Measurements from ENCODE around the gene KLF8.

The KLF8 gene

DNA sequence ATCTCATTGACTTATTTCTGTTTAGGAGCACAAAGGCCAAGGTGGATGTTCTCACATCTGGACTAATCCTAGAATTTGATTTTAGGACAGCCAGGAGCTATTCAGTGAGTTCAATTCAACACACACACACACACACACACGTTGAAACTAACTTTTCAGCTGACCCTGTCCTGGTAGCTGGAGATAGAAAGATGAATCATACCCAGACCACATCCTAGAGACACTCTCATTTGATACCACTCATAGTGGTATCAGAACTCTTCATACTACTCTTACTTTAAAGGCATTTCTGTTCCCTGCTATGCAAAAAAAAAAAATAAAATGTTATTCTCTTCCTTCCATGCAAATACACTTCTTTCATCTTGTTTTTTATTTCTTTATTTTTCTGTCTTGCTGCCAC lies 36.7 kb downstream of the KLF8 start (continued):
- TF ChIP-seq ZNF19 (tag by site-specific recombination; IDR thresholded peaks at IDR 0.05; ENCODE audit: low read depth) (no peak), GLIS2 (tag by site-specific recombination; IDR thresholded peaks at IDR 0.05) (no peak), KLF10 (tag by site-specific recombination; IDR thresholded peaks at IDR 0.05) (no peak), YY2 (tag by site-specific recombination; IDR thresholded peaks at IDR 0.05) (no peak), ZNF529 (tag by site-specific recombination; IDR thresholded peaks at IDR 0.05; ENCODE audit: insufficient replicate concordance) (no peak), ZNF354C (tag by site-specific recombination; IDR thresholded peaks at IDR 0.05; ENCODE audit: borderline replicate concordance, low read depth) (no peak), ZNF623 (tag by site-specific recombination; IDR thresholded peaks at IDR 0.05) (no peak)
- TF ChIP-seq, protein P1, sequence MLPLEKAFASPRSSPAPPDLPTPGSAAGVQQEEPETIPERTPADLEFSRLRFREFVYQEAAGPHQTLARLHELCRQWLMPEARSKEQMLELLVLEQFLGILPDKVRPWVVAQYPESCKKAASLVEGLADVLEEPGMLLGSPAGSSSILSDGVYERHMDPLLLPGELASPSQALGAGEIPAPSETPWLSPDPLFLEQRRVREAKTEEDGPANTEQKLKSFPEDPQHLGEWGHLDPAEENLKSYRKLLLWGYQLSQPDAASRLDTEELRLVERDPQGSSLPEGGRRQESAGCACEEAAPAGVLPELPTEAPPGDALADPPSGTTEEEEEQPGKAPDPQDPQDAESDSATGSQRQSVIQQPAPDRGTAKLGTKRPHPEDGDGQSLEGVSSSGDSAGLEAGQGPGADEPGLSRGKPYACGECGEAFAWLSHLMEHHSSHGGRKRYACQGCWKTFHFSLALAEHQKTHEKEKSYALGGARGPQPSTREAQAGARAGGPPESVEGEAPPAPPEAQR (tag by site-specific recombination; IDR thresholded peaks at IDR 0.05): no peak
- TF ChIP-seq, protein P2, sequence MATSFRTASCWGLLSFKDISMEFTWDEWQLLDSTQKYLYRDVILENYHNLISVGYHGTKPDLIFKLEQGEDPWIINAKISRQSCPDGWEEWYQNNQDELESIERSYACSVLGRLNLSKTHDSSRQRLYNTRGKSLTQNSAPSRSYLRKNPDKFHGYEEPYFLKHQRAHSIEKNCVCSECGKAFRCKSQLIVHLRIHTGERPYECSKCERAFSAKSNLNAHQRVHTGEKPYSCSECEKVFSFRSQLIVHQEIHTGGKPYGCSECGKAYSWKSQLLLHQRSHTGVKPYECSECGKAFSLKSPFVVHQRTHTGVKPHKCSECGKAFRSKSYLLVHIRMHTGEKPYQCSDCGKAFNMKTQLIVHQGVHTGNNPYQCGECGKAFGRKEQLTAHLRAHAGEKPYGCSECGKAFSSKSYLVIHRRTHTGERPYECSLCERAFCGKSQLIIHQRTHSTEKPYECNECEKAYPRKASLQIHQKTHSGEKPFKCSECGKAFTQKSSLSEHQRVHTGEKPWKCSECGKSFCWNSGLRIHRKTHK (tag by site-specific recombination; IDR thresholded peaks at IDR 0.05): no peak
- TF ChIP-seq, protein P3, sequence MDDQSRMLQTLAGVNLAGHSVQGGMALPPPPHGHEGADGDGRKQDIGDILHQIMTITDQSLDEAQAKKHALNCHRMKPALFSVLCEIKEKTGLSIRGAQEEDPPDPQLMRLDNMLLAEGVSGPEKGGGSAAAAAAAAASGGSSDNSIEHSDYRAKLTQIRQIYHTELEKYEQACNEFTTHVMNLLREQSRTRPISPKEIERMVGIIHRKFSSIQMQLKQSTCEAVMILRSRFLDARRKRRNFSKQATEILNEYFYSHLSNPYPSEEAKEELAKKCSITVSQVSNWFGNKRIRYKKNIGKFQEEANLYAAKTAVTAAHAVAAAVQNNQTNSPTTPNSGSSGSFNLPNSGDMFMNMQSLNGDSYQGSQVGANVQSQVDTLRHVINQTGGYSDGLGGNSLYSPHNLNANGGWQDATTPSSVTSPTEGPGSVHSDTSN (CRISPR knock-in tag; IDR thresholded peaks at IDR 0.05): no peak

DNA sequence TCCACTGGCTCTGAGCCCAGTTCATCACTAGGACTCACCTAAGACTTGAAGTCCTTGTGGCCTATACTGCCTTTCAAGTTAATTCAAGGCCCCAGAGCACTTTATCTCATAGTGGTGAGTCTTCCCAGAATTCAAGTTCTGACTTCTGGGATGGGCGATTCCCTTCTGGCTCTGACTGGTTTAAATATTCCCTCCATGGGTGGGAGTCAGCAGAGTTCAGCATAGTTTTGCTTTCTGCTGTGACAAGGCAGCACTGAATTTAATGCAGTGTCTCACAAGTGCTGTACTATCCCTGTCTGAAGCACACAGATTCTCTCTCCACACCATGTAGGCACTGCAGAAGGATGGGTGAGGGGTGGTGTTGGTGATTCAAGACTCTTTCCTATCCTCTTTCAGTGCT lies 46.5 kb downstream of the KLF8 start:
- Histone ChIP-seq H3K9me3 (ENCODE audit: control insufficient read depth, insufficient read depth, low read depth, low read length) (no peaks in the 10 kb centered on the region), H3K27ac (ENCODE audit: extremely low read depth, low read depth, low read length) (no peak overlapping the region), H3K4me3 (ENCODE audit: low read depth, low read length) (no peak overlapping the region), H3K4me1 (ENCODE audit: control insufficient read depth, insufficient read depth, low read length) (no peaks in the 10 kb centered on the region), H3K36me3 (ENCODE audit: control insufficient read depth in 2 of 2, insufficient read depth in 1 of 2, low read length in 2 of 2) (no peaks in the 10 kb centered on the region)
- CTCF ChIA-PET: no interaction called here
- TF ChIP-seq ZNF670 (tag by site-specific recombination; IDR thresholded peaks at IDR 0.05; ENCODE audit: low read depth): no peak
- no peak for TF ChIP-seq ZNF549 (tag by site-specific recombination; IDR thresholded peaks at IDR 0.05)
- TF ChIP-seq ZNF571 (tag by site-specific recombination; IDR thresholded peaks at IDR 0.05): no peak
- TF ChIP-seq ZBTB1 (tag by site-specific recombination; IDR thresholded peaks at IDR 0.05): no peak
- no peak for TF ChIP-seq ZNF701 (tag by site-specific recombination; IDR thresholded peaks at IDR 0.05)
- no peak for TF ChIP-seq ZNF837 (tag by site-specific recombination; IDR thresholded peaks at IDR 0.05)
- no peak for TF ChIP-seq KLF1 (tag by site-specific recombination; IDR thresholded peaks at IDR 0.05)
- no peak for TF ChIP-seq ZSCAN23 (tag by site-specific recombination; IDR thresholded peaks at IDR 0.05)
- TF ChIP-seq ZNF10 (tag by site-specific recombination; IDR thresholded peaks at IDR 0.05): no peak
- no peak for TF ChIP-seq EGR2 (tag by site-specific recombination; IDR thresholded peaks at IDR 0.05; ENCODE audit: low read depth)
- POLR2A ChIA-PET: no interaction called here

DNA sequence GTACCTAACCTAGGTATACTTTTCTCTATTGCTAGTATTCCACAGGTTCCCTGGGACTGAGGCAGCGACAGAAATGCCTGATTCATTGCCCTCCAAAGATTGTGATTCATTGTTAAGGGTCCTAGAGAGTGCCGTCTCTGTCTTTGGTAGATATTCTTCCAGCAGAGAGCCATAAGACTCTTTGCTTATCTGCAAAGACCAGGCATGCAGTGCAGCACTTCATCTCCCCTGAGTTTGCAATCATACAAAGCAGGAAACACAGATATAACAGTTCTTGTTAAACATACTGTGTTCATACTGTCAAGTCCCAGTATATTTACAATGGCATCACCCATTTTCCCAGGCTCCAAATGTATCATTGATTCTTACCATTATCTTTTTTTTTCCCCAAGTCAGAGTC lies 47.7 kb downstream of the KLF8 start:
- POLR2A ChIA-PET: no interaction called here
- TF ChIP-seq, protein P4, sequence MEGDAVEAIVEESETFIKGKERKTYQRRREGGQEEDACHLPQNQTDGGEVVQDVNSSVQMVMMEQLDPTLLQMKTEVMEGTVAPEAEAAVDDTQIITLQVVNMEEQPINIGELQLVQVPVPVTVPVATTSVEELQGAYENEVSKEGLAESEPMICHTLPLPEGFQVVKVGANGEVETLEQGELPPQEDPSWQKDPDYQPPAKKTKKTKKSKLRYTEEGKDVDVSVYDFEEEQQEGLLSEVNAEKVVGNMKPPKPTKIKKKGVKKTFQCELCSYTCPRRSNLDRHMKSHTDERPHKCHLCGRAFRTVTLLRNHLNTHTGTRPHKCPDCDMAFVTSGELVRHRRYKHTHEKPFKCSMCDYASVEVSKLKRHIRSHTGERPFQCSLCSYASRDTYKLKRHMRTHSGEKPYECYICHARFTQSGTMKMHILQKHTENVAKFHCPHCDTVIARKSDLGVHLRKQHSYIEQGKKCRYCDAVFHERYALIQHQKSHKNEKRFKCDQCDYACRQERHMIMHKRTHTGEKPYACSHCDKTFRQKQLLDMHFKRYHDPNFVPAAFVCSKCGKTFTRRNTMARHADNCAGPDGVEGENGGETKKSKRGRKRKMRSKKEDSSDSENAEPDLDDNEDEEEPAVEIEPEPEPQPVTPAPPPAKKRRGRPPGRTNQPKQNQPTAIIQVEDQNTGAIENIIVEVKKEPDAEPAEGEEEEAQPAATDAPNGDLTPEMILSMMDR (tag by site-specific recombination; IDR thresholded peaks at IDR 0.05): no peak
- TF ChIP-seq ZNF426 (tag by site-specific recombination; IDR thresholded peaks at IDR 0.05): no peak
- no peak for TF ChIP-seq ZNF133 (tag by site-specific recombination; IDR thresholded peaks at IDR 0.05)
- TF ChIP-seq, protein P5, sequence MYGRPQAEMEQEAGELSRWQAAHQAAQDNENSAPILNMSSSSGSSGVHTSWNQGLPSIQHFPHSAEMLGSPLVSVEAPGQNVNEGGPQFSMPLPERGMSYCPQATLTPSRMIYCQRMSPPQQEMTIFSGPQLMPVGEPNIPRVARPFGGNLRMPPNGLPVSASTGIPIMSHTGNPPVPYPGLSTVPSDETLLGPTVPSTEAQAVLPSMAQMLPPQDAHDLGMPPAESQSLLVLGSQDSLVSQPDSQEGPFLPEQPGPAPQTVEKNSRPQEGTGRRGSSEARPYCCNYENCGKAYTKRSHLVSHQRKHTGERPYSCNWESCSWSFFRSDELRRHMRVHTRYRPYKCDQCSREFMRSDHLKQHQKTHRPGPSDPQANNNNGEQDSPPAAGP (tag by site-specific recombination; IDR thresholded peaks at IDR 0.05): no peak
- no peak for TF ChIP-seq KLF8 (tag by site-specific recombination; IDR thresholded peaks at IDR 0.05)
- TF ChIP-seq ZNF341 (tag by site-specific recombination; IDR thresholded peaks at IDR 0.05; ENCODE audit: low read depth): no peak
- TF ChIP-seq BCL11A (tag by site-specific recombination; IDR thresholded peaks at IDR 0.05; ENCODE audit: low read depth): no peak
- TF ChIP-seq OSR2 (tag by site-specific recombination; IDR thresholded peaks at IDR 0.05): no peak
- TF ChIP-seq, protein P6, sequence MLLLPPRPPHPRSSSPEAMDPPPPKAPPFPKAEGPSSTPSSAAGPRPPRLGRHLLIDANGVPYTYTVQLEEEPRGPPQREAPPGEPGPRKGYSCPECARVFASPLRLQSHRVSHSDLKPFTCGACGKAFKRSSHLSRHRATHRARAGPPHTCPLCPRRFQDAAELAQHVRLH (tag by site-specific recombination; IDR thresholded peaks at IDR 0.05): no peak
- no peak for TF ChIP-seq ZNF302 (tag by site-specific recombination; IDR thresholded peaks at IDR 0.05; ENCODE audit: low read depth)

More for the DNA sequence above, 47.7 kb downstream of the KLF8 start:
- CTCF ChIA-PET: interaction anchor here (0.6 kb wide), 1 partner anchor 964 kb away, joined by 3 read pairs; no protein-coding TSS in a partner anchor
- Histone ChIP-seq H3K4me1 (ENCODE audit: control insufficient read depth, insufficient read depth, low read length) (no peaks in the 10 kb centered on the region), H3K9me3 (ENCODE audit: control insufficient read depth, insufficient read depth, low read depth, low read length) (no peaks in the 10 kb centered on the region), H3K36me3 (ENCODE audit: control insufficient read depth in 2 of 2, insufficient read depth in 1 of 2, low read length in 2 of 2) (no peaks in the 10 kb centered on the region), H3K4me3 (ENCODE audit: low read depth, low read length) (no peak overlapping the region), H3K27ac (ENCODE audit: extremely low read depth, low read depth, low read length) (no peak overlapping the region)
